Endothelial cell of umbilical vein (primary cell): ENCODE measurements around the gene CDHR5.
"Not testable (repeated sequence)": the region's sequence is repeated elsewhere in the genome, so short reads cannot be mapped to it uniquely, and the experiment has no call there.

Experiments used
- EZH2 ChIP-seq: IDR thresholded peaks from 2 replicates; pipeline ENCODE4 v1.6.1; 2012; ENCODE audit warnings: borderline replicate concordance, low read depth, mild to moderate bottlenecking, moderate library complexity, low read length, inconsistent platforms; ENCODE audit not compliant: severe bottlenecking
- FOS ChIP-seq: IDR thresholded peaks from 2 replicates; pipeline ENCODE4 v1.6.1; 2011; ENCODE audit warnings: mild to moderate bottlenecking, low read length, moderate library complexity, borderline replicate concordance; ENCODE audit not compliant: insufficient read depth
- GATA2 ChIP-seq: IDR thresholded peaks from 2 replicates; pipeline ENCODE4 v1.7.0; 2011; ENCODE audit warnings: low read depth, mild to moderate bottlenecking, moderate library complexity, mixed read lengths, low read length; ENCODE audit not compliant: insufficient read length, insufficient read depth
- JUN ChIP-seq: IDR thresholded peaks from 2 replicates; pipeline ENCODE4 v1.6.1; 2011; ENCODE audit warnings: borderline replicate concordance, low read depth; ENCODE audit not compliant: insufficient read length, insufficient read depth
- MYC ChIP-seq: IDR thresholded peaks from one replicate; pipeline ENCODE4 v1.6.1; 2011; ENCODE audit warnings: mild to moderate bottlenecking, low read depth, low read length
- POLR2A ChIP-seq: IDR thresholded peaks from 2 replicates; pipeline ENCODE4 v1.6.1; 2012; ENCODE audit warnings: low read depth, mild to moderate bottlenecking, control low read depth, low read length
- POLR2AphosphoS5 ChIP-seq: IDR thresholded peaks from 2 replicates; pipeline ENCODE4 v1.6.1; 2012; ENCODE audit warnings: low read depth, mild to moderate bottlenecking, control low read depth, low read length, moderate library complexity; ENCODE audit not compliant: insufficient read depth
- TF ChIP-seq, protein P1 (sequence below), 2 donors: IDR thresholded peaks; 1 replicate in 1 of 2; 2 replicates in 1 of 2; pipeline ENCODE4 v1.5.1; 2011; ENCODE audit warnings: low read length in 2 of 2, mild to moderate bottlenecking in 2 of 2, moderate library complexity in 2 of 2, control low read depth in 1 of 2, inconsistent platforms in 1 of 2, low read depth in 1 of 2; ENCODE audit not compliant: insufficient read depth in 1 of 2; ENCODE audit errors: extremely low read depth in 1 of 2
- TF ChIP-seq, protein P2 (sequence below): IDR thresholded peaks from 2 replicates; pipeline ENCODE4 v1.6.1; 2011; ENCODE audit not compliant: insufficient read depth, insufficient read length

DNA sequence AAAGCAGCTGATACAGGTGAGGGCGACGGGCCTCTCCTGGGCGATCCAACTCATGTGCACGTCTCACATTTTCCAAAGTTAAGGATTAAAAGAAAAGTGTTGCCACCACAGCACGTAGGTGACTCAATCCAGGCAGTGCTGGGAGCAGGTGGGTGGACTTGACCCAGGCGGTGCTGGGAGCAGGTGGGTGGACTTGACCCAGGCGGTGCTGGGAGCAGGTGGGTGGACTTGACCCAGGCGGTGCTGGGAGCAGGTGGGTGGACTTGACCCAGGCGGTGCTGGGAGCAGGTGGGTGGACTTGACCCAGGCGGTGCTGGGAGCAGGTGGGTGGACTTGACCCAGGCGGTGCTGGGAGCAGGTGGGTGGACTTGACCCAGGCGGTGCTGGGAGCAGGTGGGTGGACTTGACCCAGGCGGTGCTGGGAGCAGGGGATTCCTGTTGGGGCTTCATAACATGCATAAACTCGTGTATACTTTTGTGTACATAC lies 23.0 kb upstream of the CDHR5 start:
- TF ChIP-seq, protein P1, sequence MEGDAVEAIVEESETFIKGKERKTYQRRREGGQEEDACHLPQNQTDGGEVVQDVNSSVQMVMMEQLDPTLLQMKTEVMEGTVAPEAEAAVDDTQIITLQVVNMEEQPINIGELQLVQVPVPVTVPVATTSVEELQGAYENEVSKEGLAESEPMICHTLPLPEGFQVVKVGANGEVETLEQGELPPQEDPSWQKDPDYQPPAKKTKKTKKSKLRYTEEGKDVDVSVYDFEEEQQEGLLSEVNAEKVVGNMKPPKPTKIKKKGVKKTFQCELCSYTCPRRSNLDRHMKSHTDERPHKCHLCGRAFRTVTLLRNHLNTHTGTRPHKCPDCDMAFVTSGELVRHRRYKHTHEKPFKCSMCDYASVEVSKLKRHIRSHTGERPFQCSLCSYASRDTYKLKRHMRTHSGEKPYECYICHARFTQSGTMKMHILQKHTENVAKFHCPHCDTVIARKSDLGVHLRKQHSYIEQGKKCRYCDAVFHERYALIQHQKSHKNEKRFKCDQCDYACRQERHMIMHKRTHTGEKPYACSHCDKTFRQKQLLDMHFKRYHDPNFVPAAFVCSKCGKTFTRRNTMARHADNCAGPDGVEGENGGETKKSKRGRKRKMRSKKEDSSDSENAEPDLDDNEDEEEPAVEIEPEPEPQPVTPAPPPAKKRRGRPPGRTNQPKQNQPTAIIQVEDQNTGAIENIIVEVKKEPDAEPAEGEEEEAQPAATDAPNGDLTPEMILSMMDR (IDR thresholded peaks at IDR 0.05; ENCODE audit: extremely low read depth in 1 of 2, insufficient read depth in 1 of 2, low read depth in 1 of 2, low read length in 2 of 2) = not testable (repeated sequence)
- not testable (repeated sequence) for TF ChIP-seq EZH2, JUN, POLR2AphosphoS5, POLR2A, GATA2, MYC, FOS
- TF ChIP-seq, protein P2, sequence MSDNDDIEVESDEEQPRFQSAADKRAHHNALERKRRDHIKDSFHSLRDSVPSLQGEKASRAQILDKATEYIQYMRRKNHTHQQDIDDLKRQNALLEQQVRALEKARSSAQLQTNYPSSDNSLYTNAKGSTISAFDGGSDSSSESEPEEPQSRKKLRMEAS = not testable (repeated sequence)
